Fibroblast of pulmonary artery (primary cell): ENCODE measurements around the gene MYOZ1.

Experiments
- DNase-seq: peaks from one replicate; pipeline ENCODE4 v3.0.0-alpha.2; 2010; ENCODE audit warnings: low read depth
- H3K4me3 ChIP-seq: replicated peaks from 2 replicates; pipeline ENCODE4 v1.5.1; 2011; ENCODE audit warnings: low read depth, mild to moderate bottlenecking, control low read depth, low read length, moderate library complexity
- TF ChIP-seq, protein P1 (sequence below): IDR thresholded peaks from 2 replicates; pipeline ENCODE4 v1.5.1; 2011; ENCODE audit warnings: mild to moderate bottlenecking, control low read depth, low read length, inconsistent platforms; ENCODE audit errors: missing control alignments

The MYOZ1 gene

DNA sequence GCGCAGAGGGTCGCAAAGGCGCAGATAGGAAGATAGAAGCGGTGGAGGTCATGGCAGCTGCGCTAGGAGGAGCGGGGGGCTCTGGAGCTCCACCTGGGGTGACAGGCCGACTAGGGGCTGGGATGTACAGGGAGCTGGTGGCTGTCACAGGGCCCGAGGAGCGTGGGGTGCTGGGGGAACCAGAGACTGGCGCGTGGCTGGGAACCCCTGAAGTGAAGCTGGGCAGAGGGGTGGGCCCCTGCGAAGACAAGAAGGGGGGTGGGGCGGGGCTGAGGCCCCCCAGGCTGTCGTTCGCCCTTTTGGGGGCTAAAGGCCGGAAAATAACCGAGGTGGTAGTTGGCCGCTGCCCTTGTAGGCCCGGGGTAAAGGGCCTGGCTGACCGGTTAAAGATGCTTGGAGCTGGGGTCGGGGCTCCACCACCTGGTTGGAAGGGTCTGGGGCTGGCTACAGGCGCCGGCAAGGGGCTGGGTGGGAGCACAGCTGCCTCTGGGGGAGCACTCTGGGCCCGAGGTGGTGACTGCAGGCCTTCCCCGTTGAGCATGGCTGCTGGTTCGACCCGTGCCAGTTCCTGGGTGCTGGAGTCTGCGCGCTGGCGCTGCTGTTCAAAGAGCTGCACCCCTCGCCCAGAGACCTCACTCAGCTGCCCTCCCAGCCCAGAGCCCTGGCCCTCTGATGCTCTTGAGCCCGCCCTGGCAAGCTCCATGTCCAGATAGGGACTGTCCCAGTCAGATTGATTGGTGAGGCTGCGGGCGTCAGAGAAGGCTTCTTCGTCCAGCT, 6.8 kb upstream of the MYOZ1 start:
- DNase-seq = no peak
- peak overlapping the region; percentile 55 for H3K4me3 ChIP-seq
- TF ChIP-seq, protein P1, sequence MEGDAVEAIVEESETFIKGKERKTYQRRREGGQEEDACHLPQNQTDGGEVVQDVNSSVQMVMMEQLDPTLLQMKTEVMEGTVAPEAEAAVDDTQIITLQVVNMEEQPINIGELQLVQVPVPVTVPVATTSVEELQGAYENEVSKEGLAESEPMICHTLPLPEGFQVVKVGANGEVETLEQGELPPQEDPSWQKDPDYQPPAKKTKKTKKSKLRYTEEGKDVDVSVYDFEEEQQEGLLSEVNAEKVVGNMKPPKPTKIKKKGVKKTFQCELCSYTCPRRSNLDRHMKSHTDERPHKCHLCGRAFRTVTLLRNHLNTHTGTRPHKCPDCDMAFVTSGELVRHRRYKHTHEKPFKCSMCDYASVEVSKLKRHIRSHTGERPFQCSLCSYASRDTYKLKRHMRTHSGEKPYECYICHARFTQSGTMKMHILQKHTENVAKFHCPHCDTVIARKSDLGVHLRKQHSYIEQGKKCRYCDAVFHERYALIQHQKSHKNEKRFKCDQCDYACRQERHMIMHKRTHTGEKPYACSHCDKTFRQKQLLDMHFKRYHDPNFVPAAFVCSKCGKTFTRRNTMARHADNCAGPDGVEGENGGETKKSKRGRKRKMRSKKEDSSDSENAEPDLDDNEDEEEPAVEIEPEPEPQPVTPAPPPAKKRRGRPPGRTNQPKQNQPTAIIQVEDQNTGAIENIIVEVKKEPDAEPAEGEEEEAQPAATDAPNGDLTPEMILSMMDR = no peak

DNA sequence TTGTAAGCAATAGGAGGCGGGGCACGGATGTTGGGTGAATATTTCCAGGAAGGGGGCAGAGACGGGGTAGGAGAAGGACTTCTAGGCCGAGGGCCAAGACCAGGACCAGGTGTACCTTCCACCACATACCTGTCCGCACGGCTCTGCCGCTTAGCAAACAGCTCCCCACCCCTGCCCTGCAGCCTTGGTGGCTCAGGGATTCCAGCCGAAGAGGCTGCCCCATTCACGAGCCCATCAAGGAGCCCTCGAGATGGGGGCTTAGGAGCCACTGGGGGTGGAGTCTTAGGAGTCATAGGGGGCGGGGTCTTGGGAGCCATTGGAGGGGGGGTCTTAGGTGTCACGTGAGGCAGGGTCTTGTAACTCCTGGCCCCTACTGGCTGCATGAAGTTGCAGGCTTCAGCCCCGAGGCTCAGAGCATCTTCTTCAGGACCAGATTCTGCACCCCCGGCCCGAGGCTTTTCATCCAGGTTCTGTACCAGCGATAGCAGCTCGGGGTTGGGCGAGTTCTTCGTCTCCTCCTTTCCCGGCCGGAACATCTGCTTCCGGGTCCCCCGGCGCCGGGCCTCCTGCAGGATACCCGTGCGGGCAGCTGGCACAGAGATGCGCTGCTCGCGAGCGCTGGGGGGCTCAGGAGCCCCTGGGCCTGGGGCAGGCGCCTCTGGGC, 6.1 kb upstream of the MYOZ1 start:
- peak overlapping the region; percentile 55 for H3K4me3 ChIP-seq
- TF ChIP-seq, protein P1 = no peak
- DNase-seq = peak; percentile 26

DNA sequence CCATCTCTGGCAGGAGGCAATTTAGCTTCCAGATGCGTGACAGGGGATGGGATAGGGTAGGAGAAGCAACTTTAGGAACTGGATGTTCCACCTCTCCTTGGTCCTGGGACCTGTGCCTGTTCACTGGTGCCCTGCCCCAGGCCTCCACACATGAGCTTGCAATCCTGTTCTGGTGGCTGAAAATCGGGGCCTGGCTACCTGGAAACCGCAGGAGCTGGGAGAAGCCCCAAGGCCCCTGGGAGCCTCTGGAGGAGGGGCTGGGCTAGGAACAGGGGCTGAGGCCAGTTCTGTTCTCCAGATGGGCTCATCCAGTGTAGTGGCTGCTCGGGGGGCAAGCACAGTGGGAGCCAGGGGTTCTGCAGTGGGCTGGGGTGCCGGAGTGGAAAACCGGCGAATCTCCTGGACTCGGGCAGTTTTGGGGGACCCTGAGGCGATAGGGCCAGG, 5.3 kb upstream of the MYOZ1 start:
- H3K4me3 ChIP-seq = no peak overlapping the region
- TF ChIP-seq, protein P1 = no peak
- DNase-seq = no peak

DNA sequence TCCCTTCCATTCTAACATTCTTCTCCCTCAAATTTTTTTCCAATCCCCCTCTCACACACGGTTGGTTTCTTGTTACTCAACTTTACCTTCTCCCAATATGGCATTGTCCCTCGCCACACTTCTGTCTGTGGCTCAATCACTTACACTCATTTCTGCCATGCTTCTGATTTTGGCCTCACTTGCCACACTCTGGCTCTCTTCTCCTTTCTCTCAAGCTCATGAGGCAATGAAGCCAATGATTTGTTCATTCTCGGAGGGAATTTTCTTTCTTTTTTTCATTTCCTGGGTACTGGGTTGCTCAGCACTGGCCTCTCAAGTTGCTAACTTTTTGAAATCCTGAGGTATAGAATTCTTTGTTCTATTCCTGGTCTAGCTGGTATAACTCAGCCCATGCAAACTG, 4.0 kb upstream of the MYOZ1 start:
- TF ChIP-seq, protein P1 = no peak
- DNase-seq = no peak

DNA sequence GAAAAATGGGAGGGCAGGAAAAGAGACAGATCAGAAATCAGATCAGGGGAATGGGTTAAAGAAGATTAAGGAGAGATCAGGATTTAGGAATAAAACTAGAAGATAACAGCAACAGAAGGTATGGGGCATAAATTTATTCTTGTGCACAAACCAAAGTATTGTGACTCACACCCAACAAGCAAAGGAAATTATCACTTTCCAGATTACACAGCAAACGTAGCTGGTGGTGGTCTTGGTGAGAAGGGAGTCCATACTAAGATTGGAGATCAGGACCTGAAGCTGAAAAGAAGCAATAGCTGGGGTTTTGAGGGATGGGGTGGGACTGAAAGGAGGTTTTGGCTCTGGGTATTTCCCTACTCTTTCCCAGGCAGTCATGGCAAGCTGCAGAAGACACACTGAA, 3.5 kb upstream of the MYOZ1 start:
- no peak for DNase-seq
- TF ChIP-seq, protein P1 = no peak
- H3K4me3 ChIP-seq = no peak overlapping the region

More for the DNA sequence above, 4.0 kb upstream of the MYOZ1 start:
- no peak overlapping the region for H3K4me3 ChIP-seq

DNA sequence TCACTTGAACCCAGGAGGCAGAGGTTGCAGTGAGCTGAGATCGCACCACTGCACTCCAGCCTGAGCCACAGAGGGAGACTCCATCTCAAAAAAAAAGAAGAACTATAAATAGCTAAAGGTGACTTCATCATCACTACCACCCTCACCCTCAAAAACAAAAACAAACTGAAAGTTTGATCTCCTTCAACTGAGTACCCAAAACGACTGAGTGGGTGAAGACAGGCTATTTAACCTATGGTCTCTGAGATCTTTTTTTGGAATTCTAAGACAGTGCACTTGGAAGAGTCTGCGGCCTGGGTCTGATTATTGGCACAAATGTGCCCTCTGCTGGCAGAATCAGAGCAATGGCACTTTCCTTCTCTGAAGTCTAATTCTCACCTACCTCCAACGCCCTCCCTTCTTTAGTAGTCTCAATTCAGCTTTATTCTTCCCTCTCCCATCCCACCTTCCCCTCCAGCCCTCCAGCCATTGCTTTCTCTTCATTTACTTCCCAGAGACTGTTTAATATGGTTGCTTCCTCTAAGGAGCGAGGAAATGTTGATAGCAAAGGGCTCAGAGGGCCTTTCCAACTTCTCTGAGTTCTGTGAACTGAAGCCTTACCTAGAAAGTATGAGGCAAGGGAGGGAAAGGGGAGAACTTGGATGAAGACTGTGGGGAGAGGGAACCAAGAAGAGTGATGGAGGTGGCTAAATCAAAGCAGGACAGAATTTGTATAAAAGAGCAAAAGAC, 2.9 kb upstream of the MYOZ1 start:
- DNase-seq = peak; percentile 81
- no peak overlapping the region for H3K4me3 ChIP-seq
- TF ChIP-seq, protein P1 = peak; percentile 89
